Fibroblast of peridontal ligament (primary cell): ENCODE results near the gene LURAP1L.
"Not testable (repeated sequence)": the region's sequence is repeated elsewhere in the genome, so short reads cannot be mapped to it uniquely, and the experiment has no call there.

ENCODE experiments used
- DNase-seq: peaks from one replicate; pipeline ENCODE4 v3.0.0-alpha.2; 2010; ENCODE audit errors: extremely low read depth

LURAP1L gene

DNA sequence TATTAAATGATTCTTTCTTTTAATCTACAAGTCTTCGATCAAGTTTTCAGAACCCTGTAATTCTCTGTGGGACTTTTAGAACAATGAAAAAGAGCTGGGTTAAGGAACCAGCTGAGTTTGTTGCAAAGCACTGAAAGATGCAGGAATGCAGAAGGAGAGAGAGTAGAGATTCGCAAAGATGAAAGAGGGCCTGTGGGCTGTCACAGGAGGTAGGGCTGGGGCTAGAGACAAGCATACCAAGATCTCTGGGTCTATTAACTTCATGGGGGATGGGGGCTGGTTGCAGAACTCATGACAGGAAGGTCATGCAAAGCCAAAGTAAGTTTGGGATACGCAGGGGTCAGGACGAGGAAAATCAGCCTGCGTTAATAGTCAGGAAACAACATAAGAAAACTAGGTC, 81.8 kb downstream of the LURAP1L start:
- no peak for DNase-seq

- DNase-seq = peak; percentile 96
These were observed 85.0 kb downstream of the LURAP1L start for GRCh38 chr9:12859704-12860251.

GRCh38 chr9:12860998-12861397, 86.2 kb downstream of the LURAP1L start:
- no peak for DNase-seq

- peak; percentile 95 for DNase-seq
These were observed 88.0 kb downstream of the LURAP1L start for GRCh38 chr9:12862611-12863410.

DNA sequence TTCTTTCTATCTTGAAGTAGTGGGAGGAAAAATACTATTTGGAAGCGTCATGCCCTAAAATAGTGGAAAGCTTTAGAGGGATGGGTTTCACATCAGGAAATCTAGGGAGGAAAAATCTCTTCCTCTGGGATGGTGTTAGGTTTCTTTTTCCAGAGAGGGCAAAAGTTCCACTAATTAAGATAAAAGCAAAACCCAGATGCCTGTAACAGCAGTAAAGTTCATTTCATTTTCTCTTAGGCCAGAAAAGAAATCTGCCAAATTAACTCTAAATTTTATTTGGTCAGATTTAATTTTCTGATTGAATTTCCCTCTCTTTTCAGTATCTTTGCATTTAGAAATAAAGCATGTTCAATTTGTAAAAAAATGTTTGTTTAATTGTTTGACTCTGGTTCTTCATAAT, 88.8 kb downstream of the LURAP1L start:
- DNase-seq = peak; percentile 32

DNA sequence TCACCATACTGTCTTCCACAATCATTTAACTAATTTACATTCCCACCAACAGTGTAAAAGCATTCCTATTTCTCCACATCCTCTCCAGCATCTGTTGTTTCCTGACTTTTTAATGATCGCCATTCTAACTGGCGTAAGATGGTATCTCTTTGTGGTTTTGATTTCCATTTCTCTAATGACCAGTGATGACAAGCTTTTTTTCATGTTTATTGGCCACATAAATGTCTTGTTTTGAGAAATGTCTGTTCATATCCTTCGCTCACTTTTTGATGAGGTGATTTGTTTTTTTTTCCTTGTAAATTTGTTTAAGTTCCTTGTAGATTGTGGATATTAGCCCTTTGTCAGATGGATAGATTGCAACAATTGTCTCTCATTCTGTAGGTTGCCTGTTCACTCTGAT, 90.6 kb downstream of the LURAP1L start:
- not testable (repeated sequence) for DNase-seq
